ENCODE data around the gene ARID1A. TPM values are rescaled to one million over a fixed set of nuclear protein-coding genes. Genes with fewer than 3 reads are reported as not detected.

Gene ARID1A
- total and polyA plus RNA-seq, 12 donors, result 11.3 to 90.3 (median 51.1) TPM

GRCh38 chr1:26754086-26754874, 58.5 kb downstream of the ARID1A start:
- TF ChIP-seq POLR2A (IDR thresholded peaks at IDR 0.05), result no peak
- TF ChIP-seq CTCF (IDR thresholded peaks at IDR 0.05), result no peak
- peak in 1 of 7 donors; percentile 22 for DNase-seq
- Histone ChIP-seq H3K36me3 (replicated peaks in 1 of 2) (peaks cover 0 to 15% of the 10 kb centered on the region in 2 donors), H3K4me1 (replicated peaks in 1 of 2) (peaks cover 14 to 53% of the 10 kb centered on the region in 2 donors), H3K9me3 (replicated peaks in 1 of 3) (no peaks in the 10 kb centered on the region), H3K4me3 (no peak overlapping the region), H3K27ac (peak overlapping the region in 2 of 5 donors; percentile 9 to 49), H3K27me3 (no peaks in the 10 kb centered on the region)
- 68 to 79% (median 72%) methylated on average over 5 of the region's 5 CpGs for WGBS, 4 donors
- intact Hi-C loops (cut with DNase I), result no loop called here

- H3K36me3 ChIP-seq (replicated peaks in 1 of 2), result peaks cover 0 to 33% of the 10 kb centered on the region in 2 donors
- no peak overlapping the region for H3K4me3 ChIP-seq
- H3K9me3 ChIP-seq (replicated peaks in 1 of 3), result no peaks in the 10 kb centered on the region
These were observed 62.5 kb downstream of the ARID1A start for GRCh38 chr1:26758358-26758757.

GRCh38 chr1:26759531-26759930, 63.7 kb downstream of the ARID1A start:
- H3K9me3 ChIP-seq (replicated peaks in 1 of 3), result no peaks in the 10 kb centered on the region
- no peaks in the 10 kb centered on the region for H3K27me3 ChIP-seq
- TF ChIP-seq CTCF (IDR thresholded peaks at IDR 0.05), result no peak
- no peak for TF ChIP-seq POLR2A (IDR thresholded peaks at IDR 0.05)
- no peak overlapping the region for H3K4me3 ChIP-seq
- intact Hi-C loops (cut with DNase I), result no loop called here
- peaks cover 0 to 9% of the 10 kb centered on the region in 2 donors for H3K4me1 ChIP-seq (replicated peaks in 1 of 2)
- H3K36me3 ChIP-seq (replicated peaks in 1 of 2), result peaks cover 0 to 45% of the 10 kb centered on the region in 2 donors
- DNase-seq, result no peak
- H3K27ac ChIP-seq, result no peak overlapping the region

More at GRCh38 chr1:26758358-26758757, 62.5 kb downstream of the ARID1A start:
- TF ChIP-seq CTCF (IDR thresholded peaks at IDR 0.05) (no peak), POLR2A (IDR thresholded peaks at IDR 0.05) (no peak)
- intact Hi-C loops (cut with DNase I), result no loop called here
- no peaks in the 10 kb centered on the region for H3K27me3 ChIP-seq
- no peak overlapping the region for H3K27ac ChIP-seq
- 94 to 100% (median 98%) methylated on average over 2 to 3 of the region's 3 CpGs for WGBS, 4 donors
- peaks cover 10 to 20% of the 10 kb centered on the region in 2 donors for H3K4me1 ChIP-seq (replicated peaks in 1 of 2)
- DNase-seq, result no peak

- Histone ChIP-seq H3K27ac (no peak overlapping the region), H3K9me3 (replicated peaks in 1 of 3) (no peaks in the 10 kb centered on the region), H3K36me3 (replicated peaks in 1 of 2) (peaks cover 0 to 61% of the 10 kb centered on the region in 2 donors), H3K4me3 (no peak overlapping the region), H3K4me1 (replicated peaks in 1 of 2) (no peaks in the 10 kb centered on the region), H3K27me3 (no peaks in the 10 kb centered on the region)
- WGBS, 4 donors, result 62 to 69% (median 66%) methylated on average over 3 of the region's 3 CpGs
- intact Hi-C loops (cut with DNase I), result no loop called here
- no peak for DNase-seq
- TF ChIP-seq POLR2A (IDR thresholded peaks at IDR 0.05) (no peak), CTCF (IDR thresholded peaks at IDR 0.05) (no peak)
These were observed 65.4 kb downstream of the ARID1A start for GRCh38 chr1:26761217-26761616.
